Peyer's patch (tissue), 4 donors: ENCODE results near the gene PAX9. TPM values are rescaled to one million over a fixed set of nuclear protein-coding genes. Genes with fewer than 3 reads are reported as not detected.

ENCODE experiments used
- DNase-seq, 3 donors: peaks; one replicate each; pipeline ENCODE4 v3.0.0-alpha.2; 2017 to 2019
- H3K27ac ChIP-seq, 4 donors: fragments of 200-600 bp; sonication (generic); one replicate each; pipeline ENCODE4 v1.5.1; 2016 to 2019
- H3K27me3 ChIP-seq, 2 donors: fragments of 200-600 bp; sonication (generic); one replicate each; pipeline ENCODE4 v1.5.1; 2019
- H3K36me3 ChIP-seq, 3 donors: fragments of 200-600 bp; sonication (generic); one replicate each; pipeline ENCODE4 v1.5.1; 2016 to 2019
- H3K4me1 ChIP-seq, 4 donors: fragments of 200-600 bp; sonication (generic); one replicate each; pipeline ENCODE4 v1.5.1; 2016 to 2019
- H3K4me3 ChIP-seq, 4 donors: fragments of 200-600 bp; sonication (generic); 1 replicate in 3 of 4; 2 replicates in 1 of 4; pipeline ENCODE4 v1.5.1; 2016 to 2019; ENCODE audit warnings: mild to moderate bottlenecking in 1 of 4
- H3K9me3 ChIP-seq, 4 donors: fragments of 200-600 bp; sonication (generic); one replicate each; pipeline ENCODE4 v1.5.1; 2016 to 2019; ENCODE audit warnings: mild to moderate bottlenecking in 1 of 4
- POLR2A ChIP-seq, 2 donors: fragments of 450-650 bp; IDR thresholded peaks; one replicate each; pipeline ENCODE4 v1.5.1; 2017; ENCODE audit warnings: antibody characterized with exemption in 2 of 2, mild to moderate bottlenecking in 2 of 2, moderate library complexity in 2 of 2
- total RNA-seq, 4 donors: library from RNA; depleted of rRNA; stranded (reverse); fragments of >200 nt; gene quantifications; one replicate each; pipeline ENCODE4 v1.1.0, GENCODE V29; 2016
- TF ChIP-seq, protein P1 (sequence below), 6 experiments: fragments of 450-650 bp in 4 of 6; fragments of 200-600 bp in 2 of 6; sonication (generic) in 1 of 6; IDR thresholded peaks; one replicate each; pipeline ENCODE4 v1.5.1; 2017 to 2019; ENCODE audit warnings: antibody characterized with exemption in 6 of 6, mild to moderate bottlenecking in 3 of 6, moderate library complexity in 1 of 6

Gene PAX9
- total RNA-seq: not detected

DNA sequence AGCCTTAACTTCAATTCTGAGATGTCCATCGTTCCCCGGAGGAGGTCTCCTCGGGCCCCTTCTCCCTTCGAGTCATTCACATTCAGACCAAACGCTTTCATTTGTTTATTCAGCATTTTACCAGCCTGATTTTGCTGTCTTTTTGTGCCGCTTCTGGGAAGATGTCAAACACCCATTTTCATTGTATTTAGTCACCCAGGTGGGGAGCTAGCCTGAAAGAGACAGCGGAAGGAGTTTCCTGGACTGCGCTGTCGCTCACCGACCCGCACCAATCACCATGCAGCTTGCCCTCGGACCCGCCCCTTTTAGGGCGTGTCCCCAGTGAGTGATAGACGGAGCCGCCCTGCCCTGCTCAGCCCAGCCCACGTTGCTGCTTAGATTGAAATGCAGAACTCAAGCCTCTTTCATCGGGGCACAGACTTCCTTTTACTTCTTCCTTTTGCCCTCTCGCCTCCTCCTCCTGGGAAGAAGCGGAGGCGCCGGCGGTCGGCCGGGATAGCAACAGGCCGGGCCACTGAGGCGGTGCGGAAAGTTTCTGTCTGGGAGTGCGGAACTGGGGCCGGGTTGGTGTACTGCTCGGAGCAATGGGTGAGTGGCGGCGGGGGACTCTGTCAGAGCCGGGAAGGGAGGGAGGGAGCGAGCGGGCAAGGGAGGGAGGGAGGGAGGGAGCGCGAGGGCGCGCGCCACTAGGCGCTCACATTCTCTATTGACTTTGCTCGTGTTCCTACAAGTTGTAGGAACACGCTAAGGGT is at the start of gene PAX9:
Gene PAX9, plus strand, starts transcription at position 355 of the 752 bp plus-strand sequence. Its CDS starts 230 bp downstream, at position 585.
- H3K4me1 ChIP-seq: peaks cover 0 to 50% (median 0%) of the 10 kb centered on the region in 4 donors
- no peak within 1 kb of the TSS for H3K27ac ChIP-seq
- DNase-seq: peak in 2 of 3 donors; percentile 80 to 86
- no peaks in the 10 kb centered on the region for H3K9me3 ChIP-seq
- no peaks in the 10 kb centered on the region for H3K36me3 ChIP-seq
- TF ChIP-seq POLR2A (IDR thresholded peaks at IDR 0.05): no peak
- TF ChIP-seq, protein P1, sequence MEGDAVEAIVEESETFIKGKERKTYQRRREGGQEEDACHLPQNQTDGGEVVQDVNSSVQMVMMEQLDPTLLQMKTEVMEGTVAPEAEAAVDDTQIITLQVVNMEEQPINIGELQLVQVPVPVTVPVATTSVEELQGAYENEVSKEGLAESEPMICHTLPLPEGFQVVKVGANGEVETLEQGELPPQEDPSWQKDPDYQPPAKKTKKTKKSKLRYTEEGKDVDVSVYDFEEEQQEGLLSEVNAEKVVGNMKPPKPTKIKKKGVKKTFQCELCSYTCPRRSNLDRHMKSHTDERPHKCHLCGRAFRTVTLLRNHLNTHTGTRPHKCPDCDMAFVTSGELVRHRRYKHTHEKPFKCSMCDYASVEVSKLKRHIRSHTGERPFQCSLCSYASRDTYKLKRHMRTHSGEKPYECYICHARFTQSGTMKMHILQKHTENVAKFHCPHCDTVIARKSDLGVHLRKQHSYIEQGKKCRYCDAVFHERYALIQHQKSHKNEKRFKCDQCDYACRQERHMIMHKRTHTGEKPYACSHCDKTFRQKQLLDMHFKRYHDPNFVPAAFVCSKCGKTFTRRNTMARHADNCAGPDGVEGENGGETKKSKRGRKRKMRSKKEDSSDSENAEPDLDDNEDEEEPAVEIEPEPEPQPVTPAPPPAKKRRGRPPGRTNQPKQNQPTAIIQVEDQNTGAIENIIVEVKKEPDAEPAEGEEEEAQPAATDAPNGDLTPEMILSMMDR (IDR thresholded peaks at IDR 0.05): no peak
- H3K27me3 ChIP-seq: peaks cover 3 to 85% of the 10 kb centered on the region in 2 donors
- peak within 1 kb of the TSS in 3 of 4 donors; percentile 5 to 43 (median 18) for H3K4me3 ChIP-seq

DNA sequence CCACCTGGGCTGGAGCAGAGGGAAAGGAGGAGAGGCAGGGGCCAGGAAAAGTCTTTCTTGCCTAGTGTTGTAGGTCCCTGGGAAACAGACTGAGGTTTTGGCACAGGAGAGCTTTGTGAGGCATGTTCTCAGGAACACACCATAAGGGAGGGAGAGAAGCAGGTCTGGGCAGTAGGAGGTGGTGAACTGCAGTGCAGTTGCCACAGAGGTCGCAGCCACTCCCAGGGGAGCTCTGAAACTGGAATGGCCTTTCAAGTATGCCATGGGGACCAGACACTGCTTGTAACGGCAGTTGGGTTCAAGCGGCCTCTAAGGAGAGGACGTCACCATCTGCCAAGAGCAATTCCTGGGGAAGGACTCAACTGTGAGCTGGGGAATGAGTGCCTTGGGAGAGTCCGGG is 43.8 kb upstream of the PAX9 start:
- Histone ChIP-seq H3K4me1 (no peaks in the 10 kb centered on the region), H3K27ac (no peak overlapping the region), H3K27me3 (no peaks in the 10 kb centered on the region), H3K9me3 (no peaks in the 10 kb centered on the region), H3K36me3 (no peaks in the 10 kb centered on the region), H3K4me3 (no peak overlapping the region)
- no peak for DNase-seq
- TF ChIP-seq, protein P1 (IDR thresholded peaks at IDR 0.05): no peak
- TF ChIP-seq POLR2A (IDR thresholded peaks at IDR 0.05): no peak

DNA sequence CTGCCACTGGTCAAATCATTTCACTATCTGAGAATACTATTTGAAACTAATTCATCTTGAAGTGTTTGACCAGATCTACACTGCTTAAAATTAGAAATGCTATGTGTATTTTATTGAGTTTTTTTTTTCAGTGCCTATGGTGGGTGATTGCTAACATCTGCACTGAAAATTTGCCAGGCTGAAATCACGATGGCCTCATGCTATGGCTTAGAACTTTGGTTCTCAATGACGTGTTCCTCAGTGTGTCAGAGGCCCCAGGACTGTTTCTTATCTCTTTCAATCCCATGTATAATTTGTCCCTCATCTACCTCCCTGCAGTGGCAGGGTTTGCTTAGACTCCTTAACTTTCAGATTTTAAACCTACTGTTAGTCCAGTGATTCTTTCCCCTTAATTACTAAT is 43.0 kb upstream of the PAX9 start:
- H3K27me3 ChIP-seq: no peaks in the 10 kb centered on the region
- H3K27ac ChIP-seq: no peak overlapping the region
- H3K36me3 ChIP-seq: no peaks in the 10 kb centered on the region
- no peaks in the 10 kb centered on the region for H3K9me3 ChIP-seq
- H3K4me1 ChIP-seq: no peaks in the 10 kb centered on the region
- DNase-seq: no peak
- TF ChIP-seq, protein P1 (IDR thresholded peaks at IDR 0.05): no peak
- TF ChIP-seq POLR2A (IDR thresholded peaks at IDR 0.05): no peak
- no peak overlapping the region for H3K4me3 ChIP-seq

DNA sequence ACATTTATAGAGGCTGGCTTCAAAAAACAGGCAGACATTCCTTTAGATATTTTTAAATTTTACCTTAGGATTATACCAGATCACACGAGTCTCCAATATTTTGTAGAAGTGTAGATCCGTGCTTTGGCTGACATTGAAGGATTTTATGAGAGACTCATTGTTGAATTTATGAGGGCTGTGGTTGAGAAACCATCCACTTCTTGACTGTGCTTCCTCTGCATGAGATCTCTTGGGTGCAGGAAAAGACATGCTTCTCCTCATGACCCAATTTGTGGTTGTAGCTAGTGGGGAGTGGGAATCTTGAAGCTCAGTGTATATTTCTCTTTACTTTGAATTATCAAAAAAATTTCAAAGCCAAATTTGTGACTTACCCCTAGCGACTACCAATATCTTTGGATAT is 42.5 kb upstream of the PAX9 start:
- Histone ChIP-seq H3K9me3 (no peaks in the 10 kb centered on the region), H3K36me3 (no peaks in the 10 kb centered on the region), H3K27ac (no peak overlapping the region), H3K4me3 (no peak overlapping the region), H3K4me1 (no peaks in the 10 kb centered on the region), H3K27me3 (no peaks in the 10 kb centered on the region)
- DNase-seq: no peak
- TF ChIP-seq, protein P1 (IDR thresholded peaks at IDR 0.05): no peak
- TF ChIP-seq POLR2A (IDR thresholded peaks at IDR 0.05): no peak

DNA sequence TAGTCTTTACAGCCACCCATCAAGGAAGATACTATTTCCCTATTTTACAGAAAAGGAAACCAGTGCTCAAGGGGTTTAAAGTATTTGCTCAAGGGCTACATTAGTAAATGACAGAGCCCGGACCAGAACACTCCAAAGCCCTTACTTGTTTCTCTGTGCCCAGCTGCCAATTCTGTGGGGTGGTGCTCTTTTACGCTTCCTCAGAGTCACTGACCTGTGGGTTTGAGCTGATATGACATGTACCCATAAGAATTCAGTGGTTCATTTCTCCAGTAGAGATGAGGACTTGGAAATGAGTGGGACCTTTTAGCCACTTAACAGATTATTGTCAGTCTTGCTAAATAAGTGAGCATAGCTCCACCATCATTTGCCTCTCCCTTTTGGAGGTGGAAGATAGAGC is 41.8 kb upstream of the PAX9 start:
- H3K27me3 ChIP-seq: no peaks in the 10 kb centered on the region
- no peak overlapping the region for H3K4me3 ChIP-seq
- no peak overlapping the region for H3K27ac ChIP-seq
- no peaks in the 10 kb centered on the region for H3K4me1 ChIP-seq
- TF ChIP-seq POLR2A (IDR thresholded peaks at IDR 0.05): no peak
- TF ChIP-seq, protein P1 (IDR thresholded peaks at IDR 0.05): no peak
- H3K36me3 ChIP-seq: no peaks in the 10 kb centered on the region
- H3K9me3 ChIP-seq: no peaks in the 10 kb centered on the region
- no peak for DNase-seq
